Upper lobe of left lung (tissue), 4 donors: ENCODE data around the gene FBXO34.

ENCODE experiments used
- EP300 ChIP-seq, 4 donors: sonication (generic); formaldehyde crosslinking; IDR thresholded peaks; one replicate each; pipeline ENCODE4 v1.5.1; 2017; ENCODE audit warnings: antibody characterized with exemption in 4 of 4, control low read depth in 2 of 4
- POLR2A ChIP-seq, 4 donors: fragments of 450-650 bp; IDR thresholded peaks; one replicate each; pipeline ENCODE4 v1.5.1; 2016 to 2017; ENCODE audit warnings: antibody characterized with exemption in 4 of 4, mild to moderate bottlenecking in 2 of 4
- POLR2AphosphoS5 ChIP-seq, 2 donors: sonication (generic); formaldehyde crosslinking; IDR thresholded peaks; one replicate each; pipeline ENCODE4 v1.5.1; 2017; ENCODE audit warnings: antibody characterized with exemption in 2 of 2
- TF ChIP-seq, protein P1 (sequence below), 6 experiments: fragments of 450-650 bp in 4 of 6; fragments of 200-600 bp in 2 of 6; sonication (generic) in 2 of 6; IDR thresholded peaks; one replicate each; pipeline ENCODE4 v1.5.1; 2016 to 2019; ENCODE audit warnings: antibody characterized with exemption in 6 of 6

DNA sequence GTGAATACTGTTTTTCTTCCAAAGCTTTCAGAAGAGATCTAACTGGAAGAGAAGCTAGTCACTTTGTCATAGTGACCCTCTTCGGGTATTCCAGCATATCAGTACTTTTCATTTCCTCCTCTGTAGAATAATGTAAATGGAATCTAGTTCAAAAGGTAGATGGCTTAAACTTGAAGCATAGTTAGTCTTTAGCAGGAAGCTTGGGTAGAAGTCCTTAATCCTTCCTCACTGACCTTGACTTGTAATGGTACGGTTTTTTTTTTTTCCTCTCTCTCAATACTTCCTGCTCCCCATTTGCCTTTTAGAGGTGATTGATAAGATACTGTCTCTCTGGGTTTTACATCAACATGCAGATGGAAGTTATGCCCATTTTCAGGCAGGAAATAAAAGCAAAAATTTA lies 1.7 kb downstream of the FBXO34 start:
- no peak for TF ChIP-seq POLR2AphosphoS5 (IDR thresholded peaks at IDR 0.05)
- no peak for TF ChIP-seq EP300 (IDR thresholded peaks at IDR 0.05)
- no peak for TF ChIP-seq POLR2A (IDR thresholded peaks at IDR 0.05)
- TF ChIP-seq, protein P1, sequence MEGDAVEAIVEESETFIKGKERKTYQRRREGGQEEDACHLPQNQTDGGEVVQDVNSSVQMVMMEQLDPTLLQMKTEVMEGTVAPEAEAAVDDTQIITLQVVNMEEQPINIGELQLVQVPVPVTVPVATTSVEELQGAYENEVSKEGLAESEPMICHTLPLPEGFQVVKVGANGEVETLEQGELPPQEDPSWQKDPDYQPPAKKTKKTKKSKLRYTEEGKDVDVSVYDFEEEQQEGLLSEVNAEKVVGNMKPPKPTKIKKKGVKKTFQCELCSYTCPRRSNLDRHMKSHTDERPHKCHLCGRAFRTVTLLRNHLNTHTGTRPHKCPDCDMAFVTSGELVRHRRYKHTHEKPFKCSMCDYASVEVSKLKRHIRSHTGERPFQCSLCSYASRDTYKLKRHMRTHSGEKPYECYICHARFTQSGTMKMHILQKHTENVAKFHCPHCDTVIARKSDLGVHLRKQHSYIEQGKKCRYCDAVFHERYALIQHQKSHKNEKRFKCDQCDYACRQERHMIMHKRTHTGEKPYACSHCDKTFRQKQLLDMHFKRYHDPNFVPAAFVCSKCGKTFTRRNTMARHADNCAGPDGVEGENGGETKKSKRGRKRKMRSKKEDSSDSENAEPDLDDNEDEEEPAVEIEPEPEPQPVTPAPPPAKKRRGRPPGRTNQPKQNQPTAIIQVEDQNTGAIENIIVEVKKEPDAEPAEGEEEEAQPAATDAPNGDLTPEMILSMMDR (IDR thresholded peaks at IDR 0.05) = no peak
